Activated T-cell treated with anti-CD3 and anti-CD28 coated beads, Interleukin-2, amount 50 U/mL, for 48 hours (primary cell): ENCODE results near the gene TTL.
A peak's percentile ranks its signal among the peaks of the same experiment; 100 is the strongest.
"Not testable (repeated sequence)": the region's sequence is repeated elsewhere in the genome, so short reads cannot be mapped to it uniquely, and the experiment has no call there.

Source experiments
- DNase-seq, 2 experiments: peaks; one replicate each; pipeline ENCODE4 v3.0.0-alpha.2; 2020

Gene TTL

GRCh38 chr2:112481528-112482233 is at the start of gene TTL:
Gene TTL, plus strand, starts transcription at chr2:112482156. Its CDS starts 189 bp downstream, at chr2:112482345.
- DNase-seq, result peak; percentile 81 to 86

- not testable (repeated sequence) for DNase-seq
Measured at GRCh38 chr2:112432390-112432734, 49.6 kb upstream of the TTL start.

GRCh38 chr2:112432735-112433479 is 49.0 kb upstream of the TTL start:
- DNase-seq, result peak; percentile 47 to 61

GRCh38 chr2:112433480-112433879 is 48.5 kb upstream of the TTL start, which contains the start of gene RGPD8:
Gene RGPD8, minus strand, starts transcription at chr2:112433645. Its CDS starts 192 bp downstream, at chr2:112433453.
- peak; percentile 94 to 95 for DNase-seq

GRCh38 chr2:112433932-112434730 is 47.8 kb upstream of the TTL start:
- peak in 1 of 2 experiments; percentile 27 for DNase-seq

GRCh38 chr2:112434890-112435715 is 46.9 kb upstream of the TTL start:
- not testable (repeated sequence) for DNase-seq

GRCh38 chr2:112435716-112436431 is 46.1 kb upstream of the TTL start:
- DNase-seq, result not testable (repeated sequence)

- not testable (repeated sequence) for DNase-seq
Measured at GRCh38 chr2:112436993-112437392, 45.0 kb upstream of the TTL start.

- not testable (repeated sequence) for DNase-seq
Measured at GRCh38 chr2:112437405-112437831, 44.5 kb upstream of the TTL start.

- not testable (repeated sequence) for DNase-seq
Measured at GRCh38 chr2:112438603-112439261, 43.2 kb upstream of the TTL start.

GRCh38 chr2:112444256-112444655 is 37.7 kb upstream of the TTL start:
- DNase-seq, result not testable (repeated sequence)

GRCh38 chr2:112449854-112450253 is 32.1 kb upstream of the TTL start:
- no peak for DNase-seq

- DNase-seq, result no peak
Measured at GRCh38 chr2:112451317-112451716, 30.6 kb upstream of the TTL start.

- no peak for DNase-seq
Measured at GRCh38 chr2:112454586-112454985, 27.4 kb upstream of the TTL start.

- DNase-seq, result no peak
Measured at GRCh38 chr2:112459372-112459771, 22.6 kb upstream of the TTL start.

- no peak for DNase-seq
Measured at GRCh38 chr2:112462178-112462577, 19.8 kb upstream of the TTL start.

GRCh38 chr2:112463256-112463655 is 18.7 kb upstream of the TTL start:
- no peak for DNase-seq

- DNase-seq, result no peak
Measured at GRCh38 chr2:112465382-112465781, 16.6 kb upstream of the TTL start.

GRCh38 chr2:112472547-112473263 is 9.3 kb upstream of the TTL start:
- DNase-seq, result no peak

- no peak for DNase-seq
Measured at GRCh38 chr2:112474844-112475486, 7.0 kb upstream of the TTL start.
